Astrocyte of the cerebellum (primary cell): ENCODE data around the gene FTO.
A peak's percentile ranks its signal among the peaks of the same experiment; 100 is the strongest.

ENCODE experiments used
- DNase-seq: peaks from one replicate; pipeline ENCODE4 v3.0.0-alpha.2; 2011; ENCODE audit warnings: low read depth
- H3K4me3 ChIP-seq: 2 replicates; pipeline ENCODE4 v1.5.1; 2011; ENCODE audit warnings: mild to moderate bottlenecking, low read depth, low read length, moderate library complexity
- in situ Hi-C: cut with HindIII; loops from 2 replicates; pipeline ENCODE4 v1.10.0; 2017; ENCODE audit warnings: low sequenced_read_pairs
- TF ChIP-seq, protein P1 (sequence below): IDR thresholded peaks from 2 replicates; pipeline ENCODE4 v1.5.1; 2012; ENCODE audit warnings: low read length, low read depth, moderate library complexity, mild to moderate bottlenecking; ENCODE audit errors: missing control alignments

FTO gene

DNA sequence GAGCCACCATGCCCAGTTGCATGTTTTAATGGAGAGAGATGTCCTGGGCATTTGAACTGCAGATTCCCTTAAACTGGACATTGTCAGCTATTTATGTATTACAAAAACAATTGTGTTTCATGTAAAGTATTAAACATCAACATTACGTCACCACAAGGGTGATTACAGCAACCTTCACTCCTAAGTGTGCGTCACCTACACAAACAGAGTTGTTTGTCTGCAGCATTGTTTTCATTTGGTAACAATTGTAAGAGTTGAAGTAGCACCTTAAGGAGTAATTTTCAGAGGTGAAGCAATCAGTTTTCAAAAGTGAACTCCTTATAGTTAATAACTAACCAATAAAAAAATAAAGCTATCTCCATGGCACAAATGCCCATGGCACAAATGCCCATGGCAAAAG is 311.2 kb downstream of the FTO start:
- TF ChIP-seq, protein P1, sequence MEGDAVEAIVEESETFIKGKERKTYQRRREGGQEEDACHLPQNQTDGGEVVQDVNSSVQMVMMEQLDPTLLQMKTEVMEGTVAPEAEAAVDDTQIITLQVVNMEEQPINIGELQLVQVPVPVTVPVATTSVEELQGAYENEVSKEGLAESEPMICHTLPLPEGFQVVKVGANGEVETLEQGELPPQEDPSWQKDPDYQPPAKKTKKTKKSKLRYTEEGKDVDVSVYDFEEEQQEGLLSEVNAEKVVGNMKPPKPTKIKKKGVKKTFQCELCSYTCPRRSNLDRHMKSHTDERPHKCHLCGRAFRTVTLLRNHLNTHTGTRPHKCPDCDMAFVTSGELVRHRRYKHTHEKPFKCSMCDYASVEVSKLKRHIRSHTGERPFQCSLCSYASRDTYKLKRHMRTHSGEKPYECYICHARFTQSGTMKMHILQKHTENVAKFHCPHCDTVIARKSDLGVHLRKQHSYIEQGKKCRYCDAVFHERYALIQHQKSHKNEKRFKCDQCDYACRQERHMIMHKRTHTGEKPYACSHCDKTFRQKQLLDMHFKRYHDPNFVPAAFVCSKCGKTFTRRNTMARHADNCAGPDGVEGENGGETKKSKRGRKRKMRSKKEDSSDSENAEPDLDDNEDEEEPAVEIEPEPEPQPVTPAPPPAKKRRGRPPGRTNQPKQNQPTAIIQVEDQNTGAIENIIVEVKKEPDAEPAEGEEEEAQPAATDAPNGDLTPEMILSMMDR = no peak
- in situ Hi-C loops = no loop called here
- no peak overlapping the region for H3K4me3 ChIP-seq
- no peak for DNase-seq

DNA sequence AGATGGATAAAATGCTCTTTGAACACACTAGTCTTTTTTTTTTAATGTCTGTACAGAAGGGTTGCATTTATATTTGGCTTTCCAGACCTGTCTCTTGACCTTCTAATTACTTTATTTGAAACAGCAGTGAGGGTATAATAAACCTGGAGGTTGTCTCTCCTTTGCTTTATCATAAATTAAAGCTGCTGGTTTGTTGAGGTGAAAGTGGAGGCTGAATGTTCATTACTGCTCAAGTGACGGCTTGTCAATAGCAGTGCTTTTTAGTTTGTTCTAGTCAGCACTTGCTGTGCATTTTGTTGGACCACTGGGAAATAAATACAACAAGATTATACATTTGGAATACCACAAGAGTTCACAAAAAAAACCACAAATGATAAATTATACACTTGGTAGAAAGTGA is 318.4 kb downstream of the FTO start:
- in situ Hi-C loops = no loop called here
- TF ChIP-seq, protein P1 = no peak
- no peak for DNase-seq
- no peak overlapping the region for H3K4me3 ChIP-seq

DNA sequence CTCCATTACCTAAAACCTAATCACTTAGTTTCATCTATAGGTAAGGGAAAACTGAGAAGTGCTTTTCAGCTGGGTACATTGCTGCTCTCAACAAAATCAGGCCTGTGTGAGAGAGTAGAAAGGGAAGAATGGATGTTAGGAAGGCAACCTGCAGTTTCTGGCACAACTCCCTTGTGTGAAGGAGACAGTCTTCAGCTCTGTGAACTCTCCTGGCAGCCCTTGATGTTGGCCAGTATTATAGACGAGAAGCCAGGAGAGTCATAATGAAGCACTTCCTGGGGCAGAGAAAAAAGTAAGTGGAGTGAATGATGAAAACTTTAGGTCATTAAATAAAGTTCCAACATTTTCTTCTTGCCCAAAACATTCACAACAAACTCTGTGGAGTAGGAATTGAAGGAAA is 322.5 kb downstream of the FTO start:
- TF ChIP-seq, protein P1 = no peak
- in situ Hi-C loops = no loop called here
- peak; percentile 28 for DNase-seq
- no peak overlapping the region for H3K4me3 ChIP-seq

DNA sequence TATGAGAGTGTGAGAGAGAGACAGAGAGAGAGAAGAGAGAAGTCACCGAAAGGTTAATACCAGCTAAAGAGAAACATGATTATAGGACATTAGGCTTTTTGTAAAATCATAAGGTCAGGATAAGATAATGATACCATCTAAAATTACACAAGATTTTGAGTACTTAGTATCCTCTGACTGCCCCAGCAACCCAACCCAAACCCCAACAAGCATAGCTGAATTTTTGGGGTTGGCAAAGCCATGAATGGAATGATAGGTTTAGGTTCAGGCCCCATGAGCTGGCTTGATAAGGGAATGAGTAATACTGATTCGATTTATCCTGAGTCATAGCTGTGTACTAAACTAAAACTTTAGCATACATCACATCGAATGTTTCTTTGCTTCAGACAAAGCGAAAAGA is 323.1 kb downstream of the FTO start:
- in situ Hi-C loops = no loop called here
- peak; percentile 23 for DNase-seq
- TF ChIP-seq, protein P1 = no peak
- no peak overlapping the region for H3K4me3 ChIP-seq

DNA sequence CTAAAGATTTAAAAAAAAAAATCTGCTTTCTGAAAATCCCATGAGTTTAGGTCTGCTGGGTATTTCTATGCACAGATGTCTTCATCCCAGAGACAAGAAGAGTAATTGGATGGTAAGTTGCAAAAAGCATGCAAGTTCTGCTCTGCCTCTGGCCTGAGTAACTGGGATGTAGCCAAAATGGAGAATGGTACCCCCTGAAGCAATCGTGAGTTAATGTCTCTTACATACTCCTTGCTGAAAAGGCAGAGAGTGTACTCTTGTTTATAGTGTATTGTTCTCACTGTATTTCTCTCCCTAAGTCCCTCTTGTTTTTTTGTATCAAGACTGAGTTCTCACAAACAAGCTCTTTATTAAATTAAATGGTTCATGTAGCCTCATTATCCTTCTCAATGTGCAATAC is 323.6 kb downstream of the FTO start:
- H3K4me3 ChIP-seq = no peak overlapping the region
- in situ Hi-C loops = no loop called here
- peak; percentile 5 for DNase-seq
- TF ChIP-seq, protein P1 = no peak

DNA sequence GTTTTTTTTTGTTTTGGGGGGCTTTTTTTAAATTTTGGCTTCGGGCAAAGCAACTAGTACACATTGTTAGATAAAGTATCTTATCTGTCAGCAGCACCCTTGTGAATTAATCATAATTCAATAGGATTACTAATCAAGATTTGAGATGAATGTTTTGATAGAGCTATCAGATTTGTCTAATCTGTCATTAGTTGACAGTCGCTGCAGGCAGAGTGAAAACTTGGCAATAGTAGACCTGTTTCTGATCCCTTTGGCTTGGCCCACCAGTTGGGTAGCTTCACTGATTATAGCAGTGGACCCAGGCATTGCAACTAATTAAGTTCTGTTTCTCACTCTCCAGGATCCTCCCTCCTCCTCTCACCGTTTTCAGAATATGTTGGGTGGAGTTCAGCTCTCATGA is 324.0 kb downstream of the FTO start:
- no peak for DNase-seq
- TF ChIP-seq, protein P1 = no peak
- H3K4me3 ChIP-seq = no peak overlapping the region
- in situ Hi-C loops = no loop called here

DNA sequence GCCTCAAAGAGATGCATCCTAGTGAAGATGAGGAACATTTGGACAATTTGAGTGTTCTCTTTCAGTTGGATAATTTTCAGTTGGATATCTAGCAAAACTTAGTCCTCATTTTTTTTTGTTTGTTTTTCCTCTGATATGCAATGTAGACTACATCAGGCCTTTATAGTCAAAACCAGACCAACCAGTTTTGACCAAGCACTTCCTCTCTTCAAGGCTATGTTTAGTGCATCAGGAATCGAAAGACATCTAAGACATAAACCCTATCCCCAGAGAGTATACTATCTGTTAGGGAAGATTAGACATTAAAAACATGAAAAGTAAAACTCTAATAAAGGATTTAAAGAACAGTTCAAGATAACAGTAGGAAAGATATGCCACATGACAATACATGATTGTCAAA is 326.5 kb downstream of the FTO start:
- TF ChIP-seq, protein P1 = no peak
- in situ Hi-C loops = no loop called here
- no peak overlapping the region for H3K4me3 ChIP-seq
- no peak for DNase-seq
